Muscle of arm (tissue), 12 donors: ENCODE measurements around the gene NOVA1. TPM values are rescaled to one million over a fixed set of nuclear protein-coding genes. Genes with fewer than 3 reads are reported as not detected.
A peak's percentile ranks its signal among the peaks of the same experiment; 100 is the strongest.

ENCODE experiments used
- DNase-seq: peaks from one replicate; pipeline ENCODE4 v3.0.0-alpha.2; 2013
- polyA plus RNA-seq, 12 donors: library from polyadenylated mRNA; unstranded; fragments of 120-200 nt; gene quantifications; one replicate each; pipeline ENCODE4 v1.2.1, GENCODE V29; 2013; ENCODE audit not compliant: insufficient read length in 12 of 12

NOVA1 gene
- polyA plus RNA-seq, 12 donors: 12.0 to 108 (median 14.8) TPM

GRCh38 chr14:26454105-26454504 is 143.7 kb downstream of the NOVA1 start:
- DNase-seq: no peak

GRCh38 chr14:26448181-26448855 is 149.5 kb downstream of the NOVA1 start:
- no peak for DNase-seq

- DNase-seq: peak; percentile 43
Measured at GRCh38 chr14:26444822-26445221, 153.0 kb downstream of the NOVA1 start.

- DNase-seq: no peak
Measured at GRCh38 chr14:26443654-26444053, 154.2 kb downstream of the NOVA1 start.

- DNase-seq: no peak
Measured at GRCh38 chr14:26429205-26429604, 168.6 kb downstream of the NOVA1 start.

GRCh38 chr14:26427097-26427496 is 170.7 kb downstream of the NOVA1 start:
- DNase-seq: no peak

GRCh38 chr14:26424537-26424936 is 173.3 kb downstream of the NOVA1 start:
- no peak for DNase-seq

GRCh38 chr14:26415618-26416123 is 182.2 kb downstream of the NOVA1 start:
- DNase-seq: peak; percentile 39

- DNase-seq: no peak
Measured at GRCh38 chr14:26414926-26415325, 182.9 kb downstream of the NOVA1 start.

GRCh38 chr14:26414103-26414502 is 183.7 kb downstream of the NOVA1 start:
- DNase-seq: no peak

GRCh38 chr14:26412421-26412820 is 185.4 kb downstream of the NOVA1 start:
- DNase-seq: no peak

GRCh38 chr14:26410189-26410685 is 187.6 kb downstream of the NOVA1 start:
- no peak for DNase-seq

- DNase-seq: no peak
Measured at GRCh38 chr14:26404927-26405326, 192.9 kb downstream of the NOVA1 start.

GRCh38 chr14:26403760-26404159 is 194.1 kb downstream of the NOVA1 start:
- DNase-seq: no peak

GRCh38 chr14:26402126-26402525 is 195.7 kb downstream of the NOVA1 start:
- DNase-seq: no peak

- no peak for DNase-seq
Measured at GRCh38 chr14:26401179-26401968, 196.5 kb downstream of the NOVA1 start.

- no peak for DNase-seq
Measured at GRCh38 chr14:26400373-26400772, 197.5 kb downstream of the NOVA1 start.

- DNase-seq: no peak
Measured at GRCh38 chr14:26398616-26399015, 199.2 kb downstream of the NOVA1 start.
